Bronchial epithelial cell (primary cell): Measurements from ENCODE around the gene VKORC1L1. TPM values are rescaled to one million over a fixed set of nuclear protein-coding genes. Genes with fewer than 3 reads are reported as not detected.
"Not testable (repeated sequence)": the region's sequence is repeated elsewhere in the genome, so short reads cannot be mapped to it uniquely, and the experiment has no call there.

Source experiments
- DNase-seq: peaks from one replicate; pipeline ENCODE4 v3.0.0-alpha.2; 2010; ENCODE audit warnings: low read depth
- FAIRE-seq: peaks from 2 replicates; lab custom pipeline; 2011; peaks lifted over from hg19 to GRCh38; lab: Jason Lieb, UNC
- H3K27me3 ChIP-seq: 2 replicates; pipeline ENCODE4 v1.5.1; 2011; ENCODE audit warnings: low read length; ENCODE audit not compliant: control insufficient read depth, insufficient read depth
- H3K36me3 ChIP-seq: 2 replicates; pipeline ENCODE4 v1.5.1; 2011; ENCODE audit warnings: low read length; ENCODE audit not compliant: control insufficient read depth, insufficient read depth
- H3K4me3 ChIP-seq: 2 replicates; pipeline ENCODE4 v1.5.1; 2011; ENCODE audit warnings: mild to moderate bottlenecking, low read depth, low read length, control low read depth
- CTCF ChIP-seq: IDR thresholded peaks from 2 replicates; pipeline ENCODE4 v1.5.1; 2011; ENCODE audit warnings: mild to moderate bottlenecking, moderate library complexity, low read length, control low read depth, inconsistent platforms; ENCODE audit not compliant: insufficient read depth, severe bottlenecking
- total RNA-seq: library from RNA; depleted of rRNA; stranded (reverse); fragments of >200 nt; gene quantifications from 2 replicates; pipeline ENCODE4 v1.2.1, GENCODE V29; 2014

Gene VKORC1L1
- total RNA-seq, 1 donor from 2014 or later, result 11.6 TPM

- H3K27me3 ChIP-seq, result no peaks in the 10 kb centered on the region
- DNase-seq (no peak), FAIRE-seq (no peak)
- H3K4me3 ChIP-seq, result no peak overlapping the region
- no peak for TF ChIP-seq CTCF
- no peaks in the 10 kb centered on the region for H3K36me3 ChIP-seq
Observed at GRCh38 chr7:65896279-65896870, 23.5 kb downstream of the VKORC1L1 start.

- not testable (repeated sequence) for H3K4me3 ChIP-seq, DNase-seq, H3K27me3 ChIP-seq, H3K36me3 ChIP-seq, FAIRE-seq
Observed at GRCh38 chr7:65897289-65897688, 24.4 kb downstream of the VKORC1L1 start.

DNA sequence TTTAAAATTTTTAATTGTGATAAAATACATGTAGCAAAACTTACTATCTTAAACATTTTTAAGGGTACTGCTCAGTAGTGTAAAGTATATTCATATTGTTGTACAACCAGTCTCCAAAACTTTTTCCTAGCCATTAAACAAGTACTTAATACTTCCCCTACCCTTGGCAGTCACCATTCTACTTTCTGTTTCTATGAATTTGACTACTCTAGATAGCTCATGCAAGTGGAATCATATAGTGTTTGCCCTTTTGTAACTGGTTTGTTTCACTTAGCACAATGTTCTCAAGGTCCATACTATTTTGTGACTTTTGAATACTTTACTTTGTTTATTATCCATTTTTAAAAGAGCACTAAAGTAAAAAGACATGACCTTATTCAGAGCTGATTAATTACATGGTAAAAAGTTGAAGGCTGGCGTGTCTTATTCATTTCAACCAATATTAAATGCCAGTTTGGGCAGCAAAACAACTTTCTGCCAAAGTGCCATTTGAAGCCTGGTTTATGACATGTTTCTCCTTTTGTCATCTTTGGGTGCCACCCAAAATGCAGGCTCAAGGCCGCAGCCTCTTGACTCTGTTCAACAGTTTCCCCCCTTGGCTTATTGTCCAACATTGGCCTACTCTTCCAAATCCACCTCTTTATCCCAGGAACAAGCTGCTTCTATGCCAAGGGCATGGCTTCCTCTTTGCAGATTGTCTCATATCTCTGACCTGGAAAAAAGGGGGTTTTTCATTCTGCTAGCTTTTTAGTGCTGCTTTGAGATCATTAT, 26.0 kb downstream of the VKORC1L1 start:
- DNase-seq, H3K27me3 ChIP-seq, H3K4me3 ChIP-seq, FAIRE-seq, H3K36me3 ChIP-seq: not testable (repeated sequence)

DNA sequence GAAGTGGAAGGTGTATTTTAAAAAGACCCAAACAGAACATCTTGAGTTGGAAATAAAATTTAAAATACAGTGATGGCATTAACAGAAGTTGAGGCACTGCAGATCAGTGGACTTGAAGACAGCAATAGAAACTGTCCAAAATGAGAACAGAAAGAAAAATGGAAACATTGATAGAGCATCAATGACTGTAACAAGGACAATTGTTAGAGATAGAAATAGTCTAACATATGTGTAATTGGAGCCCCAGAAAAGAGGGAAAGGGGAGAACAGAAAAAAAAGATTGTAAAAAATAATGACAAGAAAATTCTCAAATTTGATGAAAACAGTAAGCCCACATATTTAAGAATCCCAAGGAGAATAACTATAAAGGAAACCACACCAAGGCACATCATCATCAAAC, 29.4 kb downstream of the VKORC1L1 start:
- Histone ChIP-seq H3K36me3 (no peaks in the 10 kb centered on the region), H3K27me3 (no peaks in the 10 kb centered on the region), H3K4me3 (no peak overlapping the region)
- no peak for FAIRE-seq
- no peak for TF ChIP-seq CTCF
- DNase-seq, result no peak

DNA sequence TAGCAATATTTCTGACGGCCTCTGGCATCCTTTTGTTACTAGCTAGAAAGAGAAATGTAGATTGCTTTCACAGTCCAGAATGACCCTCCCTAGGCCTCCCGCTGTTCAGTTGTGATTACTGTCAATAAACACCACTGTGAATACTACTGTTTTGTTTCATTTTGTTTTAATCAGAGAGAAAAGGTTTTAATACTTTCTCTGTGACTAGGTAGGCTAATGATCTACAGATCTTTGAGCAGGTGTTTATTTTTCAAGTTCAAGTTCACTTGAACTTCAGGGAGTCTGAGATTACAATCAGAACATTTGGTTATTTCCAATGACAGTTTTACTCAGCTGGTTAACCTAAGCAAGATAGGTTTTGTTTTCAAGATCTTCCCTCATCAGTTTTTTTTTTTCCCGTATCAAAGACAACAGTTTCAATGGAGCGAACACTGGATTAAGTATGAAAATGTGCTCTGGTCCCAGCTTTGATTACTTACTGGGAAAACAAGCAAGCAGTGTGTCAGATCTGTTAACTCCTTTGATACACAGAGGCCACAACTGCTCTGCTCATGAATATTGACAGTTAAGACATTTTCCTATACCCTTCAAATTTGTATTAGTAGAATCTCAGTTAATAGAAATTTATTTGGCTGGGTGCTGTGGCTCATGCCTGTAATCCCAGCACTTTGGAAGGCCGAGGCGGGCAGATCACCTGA, 34.8 kb downstream of the VKORC1L1 start:
- DNase-seq, result no peak

DNA sequence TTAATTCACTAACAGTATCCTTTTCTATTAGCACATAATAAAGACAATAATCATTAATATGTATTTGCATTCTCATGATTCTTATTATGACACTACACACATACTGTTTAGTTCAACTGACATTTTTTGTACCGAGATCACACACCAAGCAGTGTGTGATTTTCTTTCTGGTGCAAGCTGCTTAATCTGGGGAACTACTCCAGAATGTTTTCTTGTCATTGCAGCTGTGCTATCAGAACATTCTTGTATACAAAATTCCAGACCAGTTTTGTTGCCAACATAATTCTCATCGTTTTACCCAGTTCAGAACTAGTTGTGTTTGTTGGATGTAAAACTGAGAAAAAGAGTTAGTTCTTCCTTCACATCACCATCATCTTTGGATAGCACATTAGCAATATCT, 37.4 kb downstream of the VKORC1L1 start:
- no peaks in the 10 kb centered on the region for H3K27me3 ChIP-seq
- FAIRE-seq (no peak), DNase-seq (no peak)
- no peaks in the 10 kb centered on the region for H3K36me3 ChIP-seq
- no peak overlapping the region for H3K4me3 ChIP-seq
- no peak for TF ChIP-seq CTCF

More for the DNA sequence above, 34.8 kb downstream of the VKORC1L1 start:
- H3K4me3 ChIP-seq, result no peak overlapping the region
- H3K27me3 ChIP-seq, result no peaks in the 10 kb centered on the region
- no peaks in the 10 kb centered on the region for H3K36me3 ChIP-seq
- TF ChIP-seq CTCF, result no peak
- no peak for FAIRE-seq
